ENCODE data around the gene UQCRC2.

UQCRC2 gene

DNA sequence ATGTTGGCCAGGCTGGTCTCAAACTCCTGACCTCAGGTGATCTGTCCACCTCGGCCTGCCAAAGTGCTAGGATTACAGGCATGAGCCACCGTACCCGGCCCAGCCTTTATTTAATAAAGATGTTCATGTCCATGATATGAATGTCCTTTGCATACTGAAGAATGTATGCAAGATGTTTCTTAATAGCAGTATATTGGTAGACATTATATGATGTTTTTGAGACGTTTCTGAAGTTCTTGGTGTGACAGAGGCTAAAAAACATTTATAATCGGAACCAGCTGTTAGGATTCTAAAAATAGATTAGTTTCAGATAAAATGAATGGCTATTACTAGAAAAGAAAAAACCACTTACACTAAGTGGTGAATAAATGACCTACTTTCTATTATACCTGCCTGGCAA, 36.0 kb downstream of the UQCRC2 start:
- no peaks in the 10 kb centered on the region for H3K9me2 ChIP-seq (replicated peaks; ENCODE audit: low read depth, low read length)
- no peaks in the 10 kb centered on the region for H4K20me1 ChIP-seq (ENCODE audit: insufficient read depth, low read length, poor library complexity, severe bottlenecking)
- H3K27me3 ChIP-seq (ENCODE audit: insufficient read depth, low read length, poor library complexity, severe bottlenecking): no peaks in the 10 kb centered on the region
- no peak overlapping the region for H3K4me2 ChIP-seq (ENCODE audit: low read depth, low read length, poor library complexity, severe bottlenecking)
- H3K79me2 ChIP-seq (ENCODE audit: insufficient read depth, low read length): no peaks in the 10 kb centered on the region
- no peak overlapping the region for H2AFZ ChIP-seq (ENCODE audit: low read length)
- H3K4me3 ChIP-seq (ENCODE audit: low read length, poor library complexity, severe bottlenecking): no peak overlapping the region
- H3K4me1 ChIP-seq (ENCODE audit: insufficient read depth, low read length, poor library complexity, severe bottlenecking): no peaks in the 10 kb centered on the region
- no peak overlapping the region for H3K9ac ChIP-seq (ENCODE audit: low read depth, low read length, poor library complexity, severe bottlenecking)
- H3K36me3 ChIP-seq (ENCODE audit: insufficient read depth, low read length): peaks cover 9% of the 10 kb centered on the region; the same call in 1 of the 2 replicates
- H3F3A ChIP-seq (ENCODE audit: low read depth): no peaks in the 10 kb centered on the region
- no peak for TF ChIP-seq EZH2phosphoT487 (IDR thresholded peaks at IDR 0.05; ENCODE audit: borderline replicate concordance)
- TF ChIP-seq, protein P1, sequence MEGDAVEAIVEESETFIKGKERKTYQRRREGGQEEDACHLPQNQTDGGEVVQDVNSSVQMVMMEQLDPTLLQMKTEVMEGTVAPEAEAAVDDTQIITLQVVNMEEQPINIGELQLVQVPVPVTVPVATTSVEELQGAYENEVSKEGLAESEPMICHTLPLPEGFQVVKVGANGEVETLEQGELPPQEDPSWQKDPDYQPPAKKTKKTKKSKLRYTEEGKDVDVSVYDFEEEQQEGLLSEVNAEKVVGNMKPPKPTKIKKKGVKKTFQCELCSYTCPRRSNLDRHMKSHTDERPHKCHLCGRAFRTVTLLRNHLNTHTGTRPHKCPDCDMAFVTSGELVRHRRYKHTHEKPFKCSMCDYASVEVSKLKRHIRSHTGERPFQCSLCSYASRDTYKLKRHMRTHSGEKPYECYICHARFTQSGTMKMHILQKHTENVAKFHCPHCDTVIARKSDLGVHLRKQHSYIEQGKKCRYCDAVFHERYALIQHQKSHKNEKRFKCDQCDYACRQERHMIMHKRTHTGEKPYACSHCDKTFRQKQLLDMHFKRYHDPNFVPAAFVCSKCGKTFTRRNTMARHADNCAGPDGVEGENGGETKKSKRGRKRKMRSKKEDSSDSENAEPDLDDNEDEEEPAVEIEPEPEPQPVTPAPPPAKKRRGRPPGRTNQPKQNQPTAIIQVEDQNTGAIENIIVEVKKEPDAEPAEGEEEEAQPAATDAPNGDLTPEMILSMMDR (conservative IDR thresholded peaks at IDR 0.05; ENCODE audit: low read length): no peak
- no peaks in the 10 kb centered on the region for H3K9me3 ChIP-seq (ENCODE audit: insufficient read depth, low read depth, low read length)

DNA sequence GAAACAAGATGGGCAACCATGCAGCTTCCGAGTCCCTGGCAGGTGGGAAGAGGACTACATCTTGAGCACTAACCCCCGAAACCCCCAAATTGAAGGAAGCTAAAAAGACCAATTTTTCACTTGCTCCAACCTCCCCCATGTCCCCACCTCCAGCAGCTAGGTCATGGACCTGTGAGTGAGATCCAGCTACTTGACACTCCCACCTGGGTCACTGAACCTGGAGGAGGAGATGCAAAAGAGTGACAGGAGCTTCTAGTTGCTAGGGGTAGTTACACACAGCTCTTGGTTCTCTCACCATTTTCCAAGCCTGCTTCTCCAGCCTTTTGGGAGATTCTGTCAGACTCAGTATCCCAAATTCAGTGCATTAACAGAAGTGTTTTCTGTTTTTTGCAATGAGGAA, 36.6 kb downstream of the UQCRC2 start:
- TF ChIP-seq EZH2phosphoT487 (IDR thresholded peaks at IDR 0.05; ENCODE audit: borderline replicate concordance): no peak
- TF ChIP-seq, protein P1 (conservative IDR thresholded peaks at IDR 0.05; ENCODE audit: low read length): no peak
- no peak overlapping the region for H3K4me2 ChIP-seq (ENCODE audit: low read depth, low read length, poor library complexity, severe bottlenecking)

DNA sequence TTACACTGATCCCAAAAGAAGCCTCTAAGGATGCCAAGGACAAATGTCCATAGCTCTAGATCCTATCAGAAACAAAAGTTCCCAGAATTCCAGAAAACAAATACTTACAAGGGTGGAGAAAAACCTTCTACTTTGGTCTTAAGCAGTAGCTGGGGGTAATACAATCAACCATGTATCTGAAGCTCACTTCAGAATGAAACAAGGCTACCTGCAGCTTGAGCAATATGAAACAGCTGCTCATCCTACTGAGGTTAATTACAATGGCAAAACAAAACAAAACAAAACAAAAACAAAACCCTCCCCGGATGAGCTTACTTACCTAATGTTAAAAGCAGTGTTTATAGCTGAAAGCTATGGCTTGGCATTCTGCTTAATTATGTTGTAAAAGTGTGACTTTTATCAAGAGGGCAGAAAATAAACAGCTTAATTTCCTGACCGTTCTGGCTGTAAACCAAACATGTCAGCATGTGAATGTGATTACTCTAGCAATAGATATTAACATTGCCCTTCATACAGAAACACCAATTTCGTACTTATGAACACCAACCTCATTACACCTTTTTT, 37.3 kb downstream of the UQCRC2 start:
- H3K27me3 ChIP-seq (ENCODE audit: insufficient read depth, low read length, poor library complexity, severe bottlenecking): no peaks in the 10 kb centered on the region
- no peak overlapping the region for H2AFZ ChIP-seq (ENCODE audit: low read length)

More for the DNA sequence above, 36.6 kb downstream of the UQCRC2 start:
- no peaks in the 10 kb centered on the region for H3K4me1 ChIP-seq (ENCODE audit: insufficient read depth, low read length, poor library complexity, severe bottlenecking)
- peaks cover 3% of the 10 kb centered on the region; the same call in 1 of the 2 replicates for H3K36me3 ChIP-seq (ENCODE audit: insufficient read depth, low read length)
- no peaks in the 10 kb centered on the region for H3F3A ChIP-seq (ENCODE audit: low read depth)
- no peaks in the 10 kb centered on the region for H3K79me2 ChIP-seq (ENCODE audit: insufficient read depth, low read length)
- H4K20me1 ChIP-seq (ENCODE audit: insufficient read depth, low read length, poor library complexity, severe bottlenecking): no peaks in the 10 kb centered on the region
- H2AFZ ChIP-seq (ENCODE audit: low read length): no peak overlapping the region
- no peaks in the 10 kb centered on the region for H3K27me3 ChIP-seq (ENCODE audit: insufficient read depth, low read length, poor library complexity, severe bottlenecking)
- H3K9me2 ChIP-seq (replicated peaks; ENCODE audit: low read depth, low read length): no peaks in the 10 kb centered on the region
- no peak overlapping the region for H3K4me3 ChIP-seq (ENCODE audit: low read length, poor library complexity, severe bottlenecking)
- no peak overlapping the region for H3K9ac ChIP-seq (ENCODE audit: low read depth, low read length, poor library complexity, severe bottlenecking)
- H3K9me3 ChIP-seq (ENCODE audit: insufficient read depth, low read depth, low read length): no peaks in the 10 kb centered on the region

More for the DNA sequence above, 37.3 kb downstream of the UQCRC2 start:
- H3K9me2 ChIP-seq (replicated peaks; ENCODE audit: low read depth, low read length): no peaks in the 10 kb centered on the region
- no peaks in the 10 kb centered on the region for H3K79me2 ChIP-seq (ENCODE audit: insufficient read depth, low read length)
- H4K20me1 ChIP-seq (ENCODE audit: insufficient read depth, low read length, poor library complexity, severe bottlenecking): no peaks in the 10 kb centered on the region
- no peaks in the 10 kb centered on the region for H3K36me3 ChIP-seq (ENCODE audit: insufficient read depth, low read length)
- H3K4me2 ChIP-seq (ENCODE audit: low read depth, low read length, poor library complexity, severe bottlenecking): no peak overlapping the region
- H3K9me3 ChIP-seq (ENCODE audit: insufficient read depth, low read depth, low read length): no peaks in the 10 kb centered on the region
- no peaks in the 10 kb centered on the region for H3F3A ChIP-seq (ENCODE audit: low read depth)
- H3K4me3 ChIP-seq (ENCODE audit: low read length, poor library complexity, severe bottlenecking): no peak overlapping the region
- H3K4me1 ChIP-seq (ENCODE audit: insufficient read depth, low read length, poor library complexity, severe bottlenecking): no peaks in the 10 kb centered on the region
- no peak overlapping the region for H3K9ac ChIP-seq (ENCODE audit: low read depth, low read length, poor library complexity, severe bottlenecking)
- TF ChIP-seq, protein P1 (conservative IDR thresholded peaks at IDR 0.05; ENCODE audit: low read length): no peak
- no peak for TF ChIP-seq EZH2phosphoT487 (IDR thresholded peaks at IDR 0.05; ENCODE audit: borderline replicate concordance)

All from Loucy (cell line).